ENCODE results near the gene PDE4D.

DNA sequence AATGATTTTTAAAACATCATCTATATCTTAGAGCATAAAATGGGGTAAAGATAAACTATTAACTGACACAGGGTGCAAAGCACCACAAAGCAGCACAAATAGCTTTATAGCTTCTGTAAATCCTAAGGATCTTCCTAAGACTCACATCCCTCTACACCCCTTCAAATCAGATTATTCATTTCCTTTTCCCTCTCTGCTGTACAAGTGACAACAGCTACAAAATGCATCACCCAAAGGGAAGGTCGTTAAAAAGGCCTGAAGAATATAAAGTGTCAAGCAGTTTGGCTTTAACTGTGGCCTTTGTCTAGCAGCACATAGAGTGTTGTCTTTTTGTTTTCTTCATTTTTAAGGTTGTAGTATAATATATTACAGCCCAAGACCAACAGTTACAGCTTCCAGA is 422.1 kb downstream of the PDE4D start:
- no peak for TF ChIP-seq EZH2 (IDR thresholded peaks at IDR 0.05; ENCODE audit: insufficient read depth, low read length)
- TF ChIP-seq, protein P1, sequence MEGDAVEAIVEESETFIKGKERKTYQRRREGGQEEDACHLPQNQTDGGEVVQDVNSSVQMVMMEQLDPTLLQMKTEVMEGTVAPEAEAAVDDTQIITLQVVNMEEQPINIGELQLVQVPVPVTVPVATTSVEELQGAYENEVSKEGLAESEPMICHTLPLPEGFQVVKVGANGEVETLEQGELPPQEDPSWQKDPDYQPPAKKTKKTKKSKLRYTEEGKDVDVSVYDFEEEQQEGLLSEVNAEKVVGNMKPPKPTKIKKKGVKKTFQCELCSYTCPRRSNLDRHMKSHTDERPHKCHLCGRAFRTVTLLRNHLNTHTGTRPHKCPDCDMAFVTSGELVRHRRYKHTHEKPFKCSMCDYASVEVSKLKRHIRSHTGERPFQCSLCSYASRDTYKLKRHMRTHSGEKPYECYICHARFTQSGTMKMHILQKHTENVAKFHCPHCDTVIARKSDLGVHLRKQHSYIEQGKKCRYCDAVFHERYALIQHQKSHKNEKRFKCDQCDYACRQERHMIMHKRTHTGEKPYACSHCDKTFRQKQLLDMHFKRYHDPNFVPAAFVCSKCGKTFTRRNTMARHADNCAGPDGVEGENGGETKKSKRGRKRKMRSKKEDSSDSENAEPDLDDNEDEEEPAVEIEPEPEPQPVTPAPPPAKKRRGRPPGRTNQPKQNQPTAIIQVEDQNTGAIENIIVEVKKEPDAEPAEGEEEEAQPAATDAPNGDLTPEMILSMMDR (IDR thresholded peaks at IDR 0.05; ENCODE audit: insufficient read depth, low read depth, low read length), result no peak

All from astrocyte (in vitro differentiated cells and primary cell).